SK-N-SH (cell line): Measurements from ENCODE around the gene CDC42EP4. TPM values are rescaled to one million over a fixed set of nuclear protein-coding genes. Genes with fewer than 3 reads are reported as not detected.

Experiments used
- CTCF ChIA-PET: fragments of 300-600, 350-600 bp; formaldehyde crosslinking; extraction: SDS; loops from one replicate; lab custom pipeline; 2021; lab: Yijun Ruan, JAX
- POLR2A ChIA-PET: fragments of 350-600 bp; sonication (Branson Sonifier 250); formaldehyde crosslinking; extraction: SDS; loops from one replicate; lab custom pipeline; 2020; ENCODE audit warnings: antibody characterized with exemption, inconsistent platforms; lab: Yijun Ruan, JAX
- DNase-seq: peaks from one replicate; pipeline ENCODE4 v3.0.0; 2012
- H2AFZ ChIP-seq: fragments of 200-600 bp; sonication (generic); 2 replicates; pipeline ENCODE4 v1.8.1; 2016; ENCODE audit warnings: antibody characterized with exemption, mild to moderate bottlenecking, low read depth
- H3F3A ChIP-seq: fragments of 200-600 bp; sonication (generic); replicated peaks from 2 replicates; pipeline ENCODE3; 2016; ENCODE audit warnings: antibody characterized with exemption, mild to moderate bottlenecking; ENCODE audit not compliant: insufficient read depth
- H3K27ac ChIP-seq, 2 experiments: fragments of 200-500 bp in 1 of 2; fragments of 200-600 bp in 1 of 2; sonication (Bioruptor generic) in 1 of 2; sonication (generic), shearing (Covaris generic) in 1 of 2; 2 replicates each; pipeline versions ENCODE4 v1.5.1 to v1.6.1; 2014 to 2016; ENCODE audit warnings: low read depth in 2 of 2, inconsistent platforms in 1 of 2, low read length in 1 of 2, mild to moderate bottlenecking in 1 of 2, mixed read lengths in 1 of 2
- H3K27me3 ChIP-seq: fragments of 200-600 bp; sonication (generic), shearing (Covaris generic); 2 replicates; pipeline ENCODE4 v1.6.1; 2016; ENCODE audit warnings: mixed run types; ENCODE audit not compliant: insufficient read depth
- H3K36me3 ChIP-seq, 2 experiments: fragments of 200-500 bp in 1 of 2; fragments of 200-600 bp in 1 of 2; sonication (Bioruptor generic) in 1 of 2; sonication (generic) in 1 of 2; replicated peaks in 1 of 2; 2 replicates each; pipeline versions ENCODE3 to v1.5.1; 2014 to 2016; ENCODE audit warnings: low read length in 1 of 2, mild to moderate bottlenecking in 1 of 2; ENCODE audit not compliant: insufficient read depth in 2 of 2, control insufficient read depth in 1 of 2
- H3K4me1 ChIP-seq, 2 experiments: fragments of 200-500 bp in 1 of 2; fragments of 200-600 bp in 1 of 2; sonication (Bioruptor generic) in 1 of 2; sonication (generic), shearing (Covaris generic) in 1 of 2; 2 replicates each; pipeline versions ENCODE4 v1.5.1 to v1.6.1; 2014 to 2016; ENCODE audit warnings: low read depth in 1 of 2, low read length in 1 of 2, mixed run types in 1 of 2; ENCODE audit not compliant: insufficient read depth in 2 of 2, control insufficient read depth in 1 of 2
- H3K4me2 ChIP-seq: fragments of 200-600 bp; sonication (generic), shearing (Covaris generic); 2 replicates; pipeline ENCODE4 v1.6.1; 2017; ENCODE audit warnings: mixed run types
- H3K4me3 ChIP-seq, 2 experiments: fragments of 200-500 bp in 1 of 2; fragments of 200-600 bp in 1 of 2; sonication (Bioruptor generic) in 1 of 2; sonication (generic), shearing (Covaris generic) in 1 of 2; 2 replicates each; pipeline versions ENCODE4 v1.5.1 to v1.8.1; 2014 to 2016; ENCODE audit warnings: low read depth in 2 of 2, inconsistent platforms in 1 of 2, low read length in 1 of 2, mild to moderate bottlenecking in 1 of 2, mixed read lengths in 1 of 2, moderate library complexity in 1 of 2
- H3K79me2 ChIP-seq: fragments of 200-600 bp; sonication (generic); 2 replicates; pipeline ENCODE4 v1.8.1; 2017; ENCODE audit warnings: mild to moderate bottlenecking; ENCODE audit not compliant: insufficient read depth
- H3K9ac ChIP-seq: fragments of 200-600 bp; sonication (generic); 2 replicates; pipeline ENCODE4 v1.6.1; 2017; ENCODE audit warnings: mixed run types
- H3K9me2 ChIP-seq: fragments of 200-600 bp; sonication (generic); 2 replicates; pipeline ENCODE4 v1.6.1; 2017; ENCODE audit warnings: mixed run types
- H3K9me3 ChIP-seq: fragments of 200-600 bp; sonication (generic); 2 replicates; pipeline ENCODE4 v1.6.1; 2017; ENCODE audit warnings: mixed run types, mild to moderate bottlenecking, moderate library complexity
- H4K20me1 ChIP-seq: fragments of 200-600 bp; sonication (generic); 2 replicates; pipeline ENCODE4 v1.6.1; 2017; ENCODE audit warnings: mild to moderate bottlenecking, mixed run types; ENCODE audit not compliant: insufficient read depth
- ELF1 ChIP-seq: IDR thresholded peaks from 2 replicates; pipeline ENCODE4 v1.4.0; 2012
- EP300 ChIP-seq, 2 experiments: IDR thresholded peaks; 2 replicates each; pipeline versions ENCODE4 v1.4.0 to v1.6.1; 2012; ENCODE audit warnings: borderline replicate concordance in 1 of 2, low read depth in 1 of 2, low read length in 1 of 2
- FOXJ3 ChIP-seq: sonication (generic); formaldehyde crosslinking; IDR thresholded peaks from 2 replicates; pipeline ENCODE4 v1.5.1; 2020; ENCODE audit warnings: mild to moderate bottlenecking, missing genetic modification reagents
- GABPA ChIP-seq: IDR thresholded peaks from 2 replicates; pipeline ENCODE4 v1.4.0; 2012; ENCODE audit warnings: low read depth, mild to moderate bottlenecking
- JUND ChIP-seq: IDR thresholded peaks from 2 replicates; pipeline ENCODE4 v1.4.0; 2012
- MEF2A ChIP-seq: IDR thresholded peaks from 2 replicates; pipeline ENCODE4 v1.4.0; 2012; ENCODE audit warnings: low read depth, borderline replicate concordance
- RAD21 ChIP-seq: IDR thresholded peaks from 2 replicates; pipeline ENCODE4 v1.6.1; 2012; ENCODE audit warnings: mild to moderate bottlenecking, low read length
- RFX5 ChIP-seq: IDR thresholded peaks from 2 replicates; pipeline ENCODE4 v1.6.1; 2012; ENCODE audit warnings: mild to moderate bottlenecking, improper control_type of control experiment, low read length
- RXRA ChIP-seq: IDR thresholded peaks from 2 replicates; pipeline ENCODE4 v1.4.0; 2012; ENCODE audit warnings: low read depth, mild to moderate bottlenecking, borderline replicate concordance
- TAF1 ChIP-seq: IDR thresholded peaks from 2 replicates; pipeline ENCODE4 v1.6.1; 2012; ENCODE audit warnings: low read depth, mild to moderate bottlenecking, low read length, moderate library complexity, borderline replicate concordance
- TCF12 ChIP-seq: IDR thresholded peaks from 2 replicates; pipeline ENCODE4 v1.4.0; 2012
- ZBTB33 ChIP-seq: IDR thresholded peaks from 2 replicates; pipeline ENCODE4 v1.4.0; 2012; ENCODE audit warnings: low read depth, borderline replicate concordance
- WGBS: methylation state at CpG from one replicate; pipeline ENCODE4 v1.1.6; 2017; ENCODE audit warnings: low lambda C conversion rate; 5-methylcytosine and 5-hydroxymethylcytosine counted together
- polyA plus RNA-seq, 3 experiments: library from polyadenylated mRNA; depleted of rRNA; stranded (reverse); fragments of >200 nt; gene quantifications; 2 replicates each; pipeline ENCODE4 v1.2.3, GENCODE V29; 2012
- TF ChIP-seq, protein P1 (sequence below): fragments of 150-350 bp; IDR thresholded peaks from 2 replicates; pipeline ENCODE4 v1.6.1; 2016; ENCODE audit warnings: mild to moderate bottlenecking, low read depth, low read length
- TF ChIP-seq, protein P2 (sequence below): IDR thresholded peaks from 2 replicates; pipeline ENCODE4; 2012

Gene CDC42EP4
- polyA plus RNA-seq, 1 of the 3 experiments (the other 2 are of a cell fraction): 28.3 TPM

GRCh38 chr17:73324160-73324475 lies 12.3 kb upstream of the CDC42EP4 start:
- H3K27ac ChIP-seq: no peak overlapping the region
- H3K4me2 ChIP-seq: no peak overlapping the region
- CTCF ChIA-PET: interaction anchor here (0.6 to 3.5 kb wide), 3 partner anchors 13 to 46 kb away, joined by 3 to 14 read pairs (median 4); partner anchors contain the start of gene CDC42EP4

More at GRCh38 chr17:73324160-73324475, 12.3 kb upstream of the CDC42EP4 start:
- peaks cover 5% of the 10 kb centered on the region for H3F3A ChIP-seq
- no peak overlapping the region for H3K4me3 ChIP-seq
- no peaks in the 10 kb centered on the region for H3K9me3 ChIP-seq
- no peaks in the 10 kb centered on the region for H3K9me2 ChIP-seq
- POLR2A ChIA-PET: no interaction called here
- no peak overlapping the region for H3K9ac ChIP-seq
- no peak overlapping the region for H2AFZ ChIP-seq
- 77% methylated on average over 9 of the region's 9 CpGs for WGBS
- TF ChIP-seq FOXJ3 (no peak), GABPA (no peak), JUND (no peak), RXRA (no peak), ELF1 (no peak), ZBTB33 (no peak), RAD21 (no peak), TCF12 (no peak), TAF1 (no peak), EP300 (IDR thresholded peaks at IDR 0.05; ENCODE audit: borderline replicate concordance in 1 of 2, low read depth in 1 of 2, low read length in 1 of 2) (no peak), RFX5 (no peak), MEF2A (no peak)
- TF ChIP-seq, protein P1, sequence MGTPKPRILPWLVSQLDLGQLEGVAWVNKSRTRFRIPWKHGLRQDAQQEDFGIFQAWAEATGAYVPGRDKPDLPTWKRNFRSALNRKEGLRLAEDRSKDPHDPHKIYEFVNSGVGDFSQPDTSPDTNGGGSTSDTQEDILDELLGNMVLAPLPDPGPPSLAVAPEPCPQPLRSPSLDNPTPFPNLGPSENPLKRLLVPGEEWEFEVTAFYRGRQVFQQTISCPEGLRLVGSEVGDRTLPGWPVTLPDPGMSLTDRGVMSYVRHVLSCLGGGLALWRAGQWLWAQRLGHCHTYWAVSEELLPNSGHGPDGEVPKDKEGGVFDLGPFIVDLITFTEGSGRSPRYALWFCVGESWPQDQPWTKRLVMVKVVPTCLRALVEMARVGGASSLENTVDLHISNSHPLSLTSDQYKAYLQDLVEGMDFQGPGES: no peak
- TF ChIP-seq, protein P2, sequence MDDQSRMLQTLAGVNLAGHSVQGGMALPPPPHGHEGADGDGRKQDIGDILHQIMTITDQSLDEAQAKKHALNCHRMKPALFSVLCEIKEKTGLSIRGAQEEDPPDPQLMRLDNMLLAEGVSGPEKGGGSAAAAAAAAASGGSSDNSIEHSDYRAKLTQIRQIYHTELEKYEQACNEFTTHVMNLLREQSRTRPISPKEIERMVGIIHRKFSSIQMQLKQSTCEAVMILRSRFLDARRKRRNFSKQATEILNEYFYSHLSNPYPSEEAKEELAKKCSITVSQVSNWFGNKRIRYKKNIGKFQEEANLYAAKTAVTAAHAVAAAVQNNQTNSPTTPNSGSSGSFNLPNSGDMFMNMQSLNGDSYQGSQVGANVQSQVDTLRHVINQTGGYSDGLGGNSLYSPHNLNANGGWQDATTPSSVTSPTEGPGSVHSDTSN: no peak
- no peaks in the 10 kb centered on the region for H3K79me2 ChIP-seq
- H3K27me3 ChIP-seq: no peaks in the 10 kb centered on the region
- H3K36me3 ChIP-seq: no peaks in the 10 kb centered on the region
- DNase-seq: no peak
- H4K20me1 ChIP-seq: no peaks in the 10 kb centered on the region
- H3K4me1 ChIP-seq: peaks cover 0 to 28% of the 10 kb centered on the region in 2 experiments; a peak in 1 of 4 replicates
